Epithelial cell of proximal tubule (primary cell): ENCODE data around the gene HES2. TPM values are rescaled to one million over a fixed set of nuclear protein-coding genes. Genes with fewer than 3 reads are reported as not detected.
A peak's percentile ranks its signal among the peaks of the same experiment; 100 is the strongest.

Experiments used
- DNase-seq: peaks from one replicate; pipeline ENCODE4 v3.0.0-alpha.2; 2011; ENCODE audit warnings: low read depth
- H3K4me3 ChIP-seq: 2 replicates; pipeline ENCODE4 v1.5.1; 2011; ENCODE audit warnings: low read depth, mild to moderate bottlenecking, low read length
- total RNA-seq: library from RNA; depleted of rRNA; stranded (reverse); fragments of >200 nt; gene quantifications from 2 replicates; pipeline ENCODE4 v1.2.3, GENCODE V29; 2015
- TF ChIP-seq, protein P1 (sequence below): conservative IDR thresholded peaks from 2 replicates; pipeline ENCODE4 v1.5.1; 2012; ENCODE audit warnings: low read depth, mild to moderate bottlenecking, low read length

Gene HES2
- total RNA-seq, 1 donor from 2014 or later, result 6.2 TPM

DNA sequence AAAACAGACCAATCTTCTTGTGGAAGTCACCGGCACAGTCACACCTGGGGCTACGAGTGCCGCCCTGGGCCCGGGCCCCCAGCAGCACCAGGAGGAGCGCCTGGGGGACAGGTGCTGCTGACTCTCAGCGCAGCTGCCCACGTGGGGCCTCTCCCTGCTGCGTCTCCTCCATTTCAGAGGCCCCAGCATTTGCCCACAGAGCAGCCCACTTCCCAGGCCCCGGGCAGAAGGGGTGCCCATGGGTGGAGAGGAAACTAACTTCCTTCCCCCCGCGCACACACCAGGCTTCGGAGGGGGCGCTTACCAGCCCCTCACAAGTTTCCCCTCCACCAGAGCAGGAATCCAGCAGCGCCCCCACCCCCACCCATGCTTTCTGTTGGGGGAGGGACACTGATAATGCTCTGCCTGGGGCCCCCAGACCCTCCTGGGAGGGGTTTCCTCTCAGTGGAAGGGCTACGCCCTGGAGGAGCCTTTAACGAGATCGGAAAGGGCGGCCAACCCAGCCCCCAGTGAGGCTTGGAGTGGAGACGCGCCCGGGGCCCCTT is 45.8 kb upstream of the HES2 start:
- DNase-seq, result no peak
- TF ChIP-seq, protein P1, sequence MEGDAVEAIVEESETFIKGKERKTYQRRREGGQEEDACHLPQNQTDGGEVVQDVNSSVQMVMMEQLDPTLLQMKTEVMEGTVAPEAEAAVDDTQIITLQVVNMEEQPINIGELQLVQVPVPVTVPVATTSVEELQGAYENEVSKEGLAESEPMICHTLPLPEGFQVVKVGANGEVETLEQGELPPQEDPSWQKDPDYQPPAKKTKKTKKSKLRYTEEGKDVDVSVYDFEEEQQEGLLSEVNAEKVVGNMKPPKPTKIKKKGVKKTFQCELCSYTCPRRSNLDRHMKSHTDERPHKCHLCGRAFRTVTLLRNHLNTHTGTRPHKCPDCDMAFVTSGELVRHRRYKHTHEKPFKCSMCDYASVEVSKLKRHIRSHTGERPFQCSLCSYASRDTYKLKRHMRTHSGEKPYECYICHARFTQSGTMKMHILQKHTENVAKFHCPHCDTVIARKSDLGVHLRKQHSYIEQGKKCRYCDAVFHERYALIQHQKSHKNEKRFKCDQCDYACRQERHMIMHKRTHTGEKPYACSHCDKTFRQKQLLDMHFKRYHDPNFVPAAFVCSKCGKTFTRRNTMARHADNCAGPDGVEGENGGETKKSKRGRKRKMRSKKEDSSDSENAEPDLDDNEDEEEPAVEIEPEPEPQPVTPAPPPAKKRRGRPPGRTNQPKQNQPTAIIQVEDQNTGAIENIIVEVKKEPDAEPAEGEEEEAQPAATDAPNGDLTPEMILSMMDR, result no peak
- no peak overlapping the region for H3K4me3 ChIP-seq

DNA sequence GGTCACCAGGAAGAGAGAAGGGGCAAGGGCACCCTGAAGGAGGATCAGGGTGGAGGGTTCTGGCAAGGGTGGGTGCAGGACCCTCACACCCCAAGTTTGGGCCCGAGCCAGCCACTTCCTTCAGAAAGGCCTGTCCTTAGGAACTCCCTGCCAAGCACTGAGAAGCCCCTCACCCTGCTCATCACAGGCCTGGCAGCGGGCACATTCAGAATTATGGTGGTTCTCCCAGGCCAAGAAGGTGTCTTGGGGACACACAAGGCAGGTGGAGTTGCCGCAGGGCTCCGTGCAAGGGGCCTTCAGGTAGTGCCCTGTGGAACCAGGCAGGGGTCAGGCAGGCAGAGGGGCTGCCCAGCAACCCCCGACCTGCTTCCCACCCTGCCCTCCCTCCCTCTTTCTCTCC is 45.2 kb upstream of the HES2 start:
- TF ChIP-seq, protein P1, result no peak
- no peak overlapping the region for H3K4me3 ChIP-seq
- DNase-seq, result no peak

DNA sequence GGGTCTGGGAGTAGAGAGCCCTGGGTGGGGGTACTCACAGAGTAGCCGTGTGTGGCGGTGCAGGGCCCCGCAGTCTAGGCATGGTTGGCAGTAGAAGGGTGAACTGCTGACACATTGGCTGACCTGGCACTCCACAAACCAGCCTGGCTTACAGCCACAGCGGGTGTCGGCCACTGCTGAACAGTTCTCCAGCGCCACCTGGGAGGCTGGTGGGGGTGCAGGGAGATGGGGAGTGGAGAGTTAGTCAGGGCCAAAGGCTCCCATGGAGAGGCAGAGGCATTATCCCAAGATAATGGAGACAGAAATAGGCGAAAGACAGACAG is 44.8 kb upstream of the HES2 start:
- no peak for DNase-seq

DNA sequence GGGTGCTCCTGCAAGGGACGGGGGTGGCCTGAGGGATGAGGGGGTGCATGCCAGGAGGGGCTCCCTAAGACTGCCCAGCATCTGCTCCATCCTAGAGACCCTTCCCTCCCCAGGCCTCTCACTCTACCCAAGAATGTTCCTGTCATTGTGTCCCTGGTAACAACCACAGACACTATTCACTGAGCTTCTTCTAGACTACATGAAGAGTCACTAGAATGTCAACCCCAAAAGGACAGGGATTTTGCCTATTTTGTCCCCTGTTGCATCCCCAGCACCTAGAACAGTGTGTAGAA is 43.3 kb upstream of the HES2 start:
- TF ChIP-seq, protein P1, result no peak
- DNase-seq, result no peak

More for the DNA sequence above, 44.8 kb upstream of the HES2 start:
- TF ChIP-seq, protein P1, result peak; percentile 39
- H3K4me3 ChIP-seq, result no peak overlapping the region

DNA sequence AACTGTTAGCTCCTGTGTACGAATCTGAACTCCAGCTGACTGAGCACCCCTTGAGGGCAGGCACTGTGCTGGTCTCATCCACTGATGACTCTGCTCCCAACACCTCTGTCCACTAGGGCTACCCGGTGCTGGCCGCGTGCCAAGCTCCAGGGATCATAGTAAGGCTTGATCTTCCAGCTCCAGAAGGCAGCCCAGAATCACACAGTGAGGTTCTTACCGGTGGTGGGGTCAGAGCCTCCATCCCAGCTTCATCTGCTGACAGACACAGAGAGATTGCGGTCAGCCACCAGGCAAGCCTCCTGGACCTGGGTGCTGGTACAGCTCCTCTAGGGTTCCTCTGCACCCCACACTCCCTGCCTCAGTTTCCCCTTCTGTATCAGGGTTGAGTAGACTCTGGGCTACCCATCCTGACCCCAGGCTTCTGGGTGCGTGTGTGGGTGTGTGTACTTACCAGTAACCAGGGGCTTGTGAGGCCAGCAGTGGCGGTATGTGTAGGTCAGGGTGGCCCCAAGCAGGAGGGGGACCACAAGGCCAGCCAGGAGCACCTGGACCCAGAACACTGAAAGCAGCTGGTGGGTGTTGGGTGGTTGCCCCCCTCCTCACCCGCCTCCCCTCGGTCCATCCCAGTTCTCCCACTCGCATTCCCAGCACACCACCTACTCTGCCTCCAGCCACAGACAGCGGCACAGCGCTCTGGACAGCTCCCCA is 42.8 kb upstream of the HES2 start:
- H3K4me3 ChIP-seq, result no peak overlapping the region
- DNase-seq, result no peak
- TF ChIP-seq, protein P1, result peak; percentile 9

More for the DNA sequence above, 43.3 kb upstream of the HES2 start:
- H3K4me3 ChIP-seq, result no peak overlapping the region

DNA sequence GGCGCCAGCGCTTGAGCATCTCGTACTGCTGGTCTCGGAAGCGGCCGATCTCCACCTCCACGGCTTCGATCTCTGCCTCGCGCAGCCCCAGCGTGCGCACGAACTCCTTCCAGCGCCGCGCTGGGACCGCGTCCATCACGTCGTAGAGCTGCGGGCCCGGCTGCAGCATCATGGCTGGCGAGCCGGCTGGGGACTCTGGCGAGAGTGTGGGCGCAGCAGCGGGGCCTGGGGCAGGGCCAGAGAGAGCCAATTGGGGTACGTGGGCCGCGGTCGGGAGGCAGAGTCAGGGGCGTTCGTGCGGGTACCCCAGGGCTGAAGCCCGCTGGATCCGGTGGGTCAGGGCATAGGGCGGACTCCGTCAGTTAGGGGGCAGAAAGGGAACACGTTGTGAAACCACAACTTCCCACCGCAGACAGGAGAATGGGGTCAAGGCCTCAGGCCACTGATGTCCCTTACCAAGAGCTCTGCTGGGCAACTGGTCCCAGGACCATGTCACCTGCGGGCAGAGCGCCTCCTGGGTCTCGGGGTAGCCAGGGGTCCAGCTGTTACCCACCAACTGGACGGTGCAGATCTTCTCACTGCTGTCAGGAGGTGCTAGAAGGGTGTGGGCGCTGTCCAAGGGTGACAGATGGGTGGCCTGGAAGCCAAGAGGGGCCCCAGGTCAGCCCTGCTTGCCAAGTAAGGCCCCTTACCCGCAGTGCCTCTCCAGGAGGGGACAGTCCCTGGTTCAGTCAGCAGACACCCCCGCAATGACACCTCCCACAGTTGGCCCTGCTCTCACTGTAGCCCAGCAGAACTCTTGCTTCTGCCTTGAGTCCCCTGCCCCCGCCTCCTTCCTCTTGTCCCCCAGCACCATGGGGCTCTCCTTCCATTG is 42.1 kb upstream of the HES2 start:
- H3K4me3 ChIP-seq, result no peak overlapping the region
- TF ChIP-seq, protein P1, result no peak
- DNase-seq, result no peak

DNA sequence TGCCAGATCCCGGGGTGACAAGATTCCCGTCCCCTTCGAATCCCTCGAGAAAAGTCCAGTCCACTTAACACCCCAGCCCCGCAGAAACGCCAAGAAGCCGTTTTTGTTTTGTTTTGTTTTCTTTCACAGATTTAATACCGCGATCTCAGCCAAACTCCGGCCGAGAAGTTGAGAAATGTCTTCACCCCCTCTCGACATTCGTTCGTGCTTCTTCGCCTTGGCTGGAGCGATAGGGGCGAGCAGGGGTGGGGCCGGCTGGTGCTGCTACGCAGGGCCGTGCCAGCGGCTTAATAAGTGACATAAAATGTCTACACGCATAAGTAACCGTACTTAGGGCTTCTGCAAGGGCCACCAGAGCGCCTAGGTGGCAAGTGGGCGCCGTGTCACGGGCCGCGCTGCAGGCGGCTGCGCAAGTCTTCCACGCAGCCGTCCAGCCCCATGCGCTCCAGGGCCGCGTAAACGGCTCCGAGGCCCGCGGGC is 41.4 kb upstream of the HES2 start:
- no peak for DNase-seq
- TF ChIP-seq, protein P1, result no peak
- no peak overlapping the region for H3K4me3 ChIP-seq
